Osteocyte (in vitro differentiated cells): ENCODE measurements around the gene PTPRN2. TPM values are rescaled to one million over a fixed set of nuclear protein-coding genes. Genes with fewer than 3 reads are reported as not detected.

Experiments
- DNase-seq: peaks from one replicate; pipeline ENCODE4 v3.0.0; 2021; ENCODE audit warnings: mixed read lengths; ENCODE audit not compliant: unreplicated experiment; ENCODE audit errors: extremely low spot score
- H3K27ac Mint-ChIP-seq: one replicate; pipeline ENCODE4 v1.8.0; 2021; ENCODE audit warnings: mild to moderate bottlenecking, mixed read lengths; ENCODE audit not compliant: unreplicated experiment
- H3K27me3 Mint-ChIP-seq: one replicate; pipeline ENCODE4 v1.8.0; 2021; ENCODE audit warnings: mixed read lengths; ENCODE audit not compliant: unreplicated experiment
- H3K36me3 Mint-ChIP-seq: one replicate; pipeline ENCODE4 v1.8.0; 2021; ENCODE audit warnings: mixed read lengths; ENCODE audit not compliant: unreplicated experiment
- H3K4me1 Mint-ChIP-seq: one replicate; pipeline ENCODE4 v1.8.0; 2021; ENCODE audit warnings: mixed read lengths; ENCODE audit not compliant: unreplicated experiment
- H3K4me3 Mint-ChIP-seq: one replicate; pipeline ENCODE4 v1.8.0; 2021; ENCODE audit warnings: mild to moderate bottlenecking, moderate library complexity, mixed read lengths; ENCODE audit not compliant: unreplicated experiment
- H3K9me3 Mint-ChIP-seq: one replicate; pipeline ENCODE4 v1.8.0; 2021; ENCODE audit warnings: mixed read lengths; ENCODE audit not compliant: unreplicated experiment
- CTCF ChIP-seq: fragments of 200-600 bp; sonication (generic); IDR thresholded peaks from 2 replicates; pipeline ENCODE4 v1.5.0; 2021; ENCODE audit warnings: antibody characterized with exemption, mild to moderate bottlenecking, moderate library complexity
- total RNA-seq: library from RNA; stranded (reverse); gene quantifications from 2 replicates; pipeline ENCODE4 v1.2.1, GENCODE V29; 2021

The PTPRN2 gene
- total RNA-seq, 1 donor from 2014 or later: 0.59 TPM

DNA sequence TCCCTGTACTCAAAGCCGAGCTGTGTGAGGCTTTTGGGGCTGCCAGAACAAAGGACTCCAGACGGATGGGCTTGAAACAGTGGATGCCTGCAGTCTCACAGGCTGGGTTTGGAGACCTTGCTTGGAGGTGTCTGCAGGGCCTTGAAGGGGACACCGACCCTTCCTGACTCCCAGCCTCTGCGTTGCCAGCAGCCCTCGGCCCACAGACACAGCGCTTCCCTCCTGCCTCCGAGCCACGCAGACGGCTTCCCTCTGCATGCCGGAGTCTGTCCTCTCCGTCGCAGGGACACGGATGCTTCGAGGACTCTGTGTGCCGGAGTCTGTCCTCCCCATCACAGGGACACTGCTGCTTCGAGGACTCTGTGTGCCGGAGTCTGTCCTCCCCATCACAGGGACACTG is 726.1 kb downstream of the PTPRN2 start:
- H3K36me3 Mint-ChIP-seq: no peaks in the 10 kb centered on the region
- H3K4me1 Mint-ChIP-seq: no peaks in the 10 kb centered on the region

DNA sequence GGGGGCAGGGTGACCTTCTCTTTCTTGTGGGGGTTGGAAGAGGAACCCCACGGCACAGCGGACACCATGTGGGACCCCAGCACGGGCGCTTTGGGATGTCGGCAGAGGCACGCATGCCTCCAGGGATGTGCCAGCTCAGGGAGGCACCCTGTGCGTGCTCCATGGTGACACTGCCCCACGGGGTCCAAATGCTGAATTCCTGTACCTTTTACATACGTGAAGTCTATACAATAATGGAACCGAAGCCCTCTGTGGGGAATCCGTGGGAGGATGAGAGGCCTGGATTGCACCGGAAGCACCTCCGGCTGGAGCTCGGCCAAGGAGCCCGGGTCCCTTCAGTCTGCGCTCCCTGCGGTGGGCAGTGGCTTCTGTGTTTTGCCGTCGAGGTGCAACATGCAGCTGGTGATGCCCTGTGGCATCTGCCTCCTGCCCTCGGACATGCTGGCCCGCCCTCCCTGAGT is 726.6 kb downstream of the PTPRN2 start:
- H3K27ac Mint-ChIP-seq: no peak overlapping the region
- TF ChIP-seq CTCF: no peak
- H3K27me3 Mint-ChIP-seq: no peaks in the 10 kb centered on the region
- no peaks in the 10 kb centered on the region for H3K36me3 Mint-ChIP-seq
- H3K9me3 Mint-ChIP-seq: peaks cover 6% of the 10 kb centered on the region
- DNase-seq: no peak
- H3K4me1 Mint-ChIP-seq: no peaks in the 10 kb centered on the region
- no peak overlapping the region for H3K4me3 Mint-ChIP-seq

More for the DNA sequence above, 726.1 kb downstream of the PTPRN2 start:
- Mint-ChIP-seq H3K27ac (no peak overlapping the region), H3K4me3 (no peak overlapping the region), H3K27me3 (no peaks in the 10 kb centered on the region), H3K9me3 (peaks cover 4% of the 10 kb centered on the region)
- no peak for DNase-seq
- no peak for TF ChIP-seq CTCF

DNA sequence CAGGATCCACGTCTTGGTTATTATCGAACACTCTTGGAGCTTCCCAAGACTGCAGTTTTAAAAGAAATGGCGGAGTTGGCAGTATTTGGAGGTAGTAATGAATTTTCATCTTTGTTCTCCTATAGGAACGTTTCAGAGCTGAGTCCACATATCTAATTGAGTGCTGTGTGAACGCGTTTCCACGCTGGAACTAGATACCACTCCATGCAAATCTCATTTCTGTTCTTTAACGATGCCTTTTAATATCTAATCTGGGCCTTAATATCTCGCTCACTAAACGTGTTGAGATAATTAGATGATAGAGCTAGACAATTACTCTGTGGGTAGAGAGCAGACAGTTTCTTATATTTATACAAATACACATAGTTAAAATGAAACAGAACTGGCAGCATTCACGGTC is 727.2 kb downstream of the PTPRN2 start:
- no peaks in the 10 kb centered on the region for H3K27me3 Mint-ChIP-seq
- no peak for DNase-seq
- no peaks in the 10 kb centered on the region for H3K4me1 Mint-ChIP-seq
- H3K9me3 Mint-ChIP-seq: peaks cover 9% of the 10 kb centered on the region
- H3K36me3 Mint-ChIP-seq: no peaks in the 10 kb centered on the region
- no peak overlapping the region for H3K4me3 Mint-ChIP-seq
- no peak for TF ChIP-seq CTCF
- H3K27ac Mint-ChIP-seq: no peak overlapping the region

DNA sequence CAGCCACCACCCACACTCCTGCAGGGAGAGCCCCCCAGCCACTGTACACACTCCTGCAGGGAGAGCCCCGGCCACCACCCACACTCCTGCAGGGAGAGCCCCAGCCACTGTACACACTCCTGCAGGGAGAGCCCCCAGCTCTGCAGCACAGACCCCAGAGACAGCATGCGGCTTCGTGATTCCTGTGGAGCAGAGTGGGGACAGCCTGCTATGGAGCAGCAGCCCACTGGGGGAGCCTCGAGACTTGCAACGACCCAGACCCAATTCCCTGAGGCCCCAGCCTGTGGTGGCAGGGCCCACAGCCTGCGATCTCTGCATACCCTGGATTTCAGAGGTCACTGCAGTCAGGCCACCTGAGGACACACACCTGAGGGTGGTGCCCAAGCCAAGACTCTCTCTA is 727.7 kb downstream of the PTPRN2 start:
- no peaks in the 10 kb centered on the region for H3K4me1 Mint-ChIP-seq
- peaks cover 10% of the 10 kb centered on the region for H3K9me3 Mint-ChIP-seq
- TF ChIP-seq CTCF: no peak

DNA sequence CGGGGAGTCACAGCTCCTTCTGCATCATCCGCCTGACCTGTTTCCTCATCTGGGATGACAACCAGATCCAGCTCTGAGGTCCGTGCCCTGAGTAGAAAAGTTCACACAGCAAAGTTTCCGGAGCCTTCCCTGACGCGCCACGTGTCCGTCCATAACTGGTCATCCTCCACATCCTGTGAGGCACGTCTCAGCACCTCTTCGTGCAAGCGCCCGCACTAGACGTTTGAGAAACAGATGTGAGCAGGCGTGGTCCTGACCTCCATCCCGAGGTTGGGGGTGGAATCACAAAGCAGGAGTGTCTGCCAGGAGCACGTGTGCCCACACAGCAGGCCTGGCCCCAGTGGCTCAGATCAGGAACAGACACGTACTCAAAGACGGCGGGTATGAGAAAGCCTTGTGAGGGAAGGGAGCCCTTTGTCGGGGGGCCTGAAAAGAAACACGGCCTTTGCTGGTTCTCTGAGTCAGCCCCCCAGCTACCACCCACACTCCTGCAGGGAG is 730.0 kb downstream of the PTPRN2 start:
- Mint-ChIP-seq H3K27me3 (no peaks in the 10 kb centered on the region), H3K9me3 (peaks cover 10% of the 10 kb centered on the region), H3K36me3 (no peaks in the 10 kb centered on the region), H3K4me1 (no peaks in the 10 kb centered on the region), H3K27ac (no peak overlapping the region), H3K4me3 (no peak overlapping the region)
- DNase-seq: no peak
- TF ChIP-seq CTCF: no peak

More for the DNA sequence above, 727.7 kb downstream of the PTPRN2 start:
- Mint-ChIP-seq H3K27ac (no peak overlapping the region), H3K4me3 (no peak overlapping the region), H3K27me3 (no peaks in the 10 kb centered on the region), H3K36me3 (no peaks in the 10 kb centered on the region)
- DNase-seq: no peak
